IMR-90 (cell line): ENCODE data around the gene TTC39A. TPM values are rescaled to one million over a fixed set of nuclear protein-coding genes. Genes with fewer than 3 reads are reported as not detected.

Experiments used
- ATAC-seq: fragments of 200-7000 bp; cut with Tn5 transposase; 2 replicates; pipeline ENCODE4 v1.9.1; 2020; ENCODE audit warnings: low read depth, mild to moderate bottlenecking, moderate library complexity
- BruUV-seq: library from RNA; stranded (reverse); fragments of 400-500 nt; replicated peaks from 2 replicates; lab custom pipeline; 2021; lab: Mats Ljungman, UMichigan
- CTCF ChIA-PET: fragments of 300-600 bp; formaldehyde crosslinking; extraction: SDS; loops from one replicate; lab custom pipeline; 2021; ENCODE audit warnings: antibody characterized with exemption; lab: Yijun Ruan, JAX
- POLR2A ChIA-PET: fragments of 300-600 bp; sonication (Branson Sonifier 250); formaldehyde crosslinking; loops from one replicate; lab custom pipeline; 2022; ENCODE audit warnings: antibody characterized with exemption; ENCODE audit not compliant: unreplicated experiment; lab: Charles Lee
- DNase-seq: peaks from one replicate; pipeline ENCODE4 v3.0.0; 2013
- H2AFZ ChIP-seq: replicated peaks from 2 replicates; pipeline ENCODE3; 2013; ENCODE audit warnings: low read length, mild to moderate bottlenecking; ENCODE audit not compliant: poor library complexity
- H2AK5ac ChIP-seq: 2 replicates; pipeline ENCODE4 v1.6.1; 2013; ENCODE audit warnings: low read depth, low read length, inconsistent platforms
- H2AK9ac ChIP-seq: replicated peaks from 2 replicates; pipeline ENCODE3; 2013; ENCODE audit warnings: mild to moderate bottlenecking, low read depth, low read length, moderate library complexity; ENCODE audit not compliant: poor library complexity
- H2BK120ac ChIP-seq: 2 replicates; pipeline ENCODE4 v1.6.1; 2013; ENCODE audit warnings: low read depth, low read length, inconsistent platforms
- H2BK15ac ChIP-seq: 3 replicates; pipeline ENCODE4 v1.6.1; 2013; ENCODE audit warnings: low read depth, low read length, inconsistent platforms
- H2BK20ac ChIP-seq: 2 replicates; pipeline ENCODE4 v1.6.1; 2013; ENCODE audit warnings: low read depth, mild to moderate bottlenecking, inconsistent platforms, low read length, moderate library complexity
- H2BK5ac ChIP-seq: 2 replicates; pipeline ENCODE4 v1.6.1; 2013; ENCODE audit warnings: mild to moderate bottlenecking, low read depth, low read length, inconsistent platforms; ENCODE audit not compliant: poor library complexity, severe bottlenecking
- H3K14ac ChIP-seq: replicated peaks from 2 replicates; pipeline ENCODE4 v1.6.1; 2013; ENCODE audit warnings: low read depth, low read length, inconsistent platforms
- H3K18ac ChIP-seq: 2 replicates; pipeline ENCODE4 v1.6.1; 2013; ENCODE audit warnings: low read depth, low read length, control low read depth
- H3K23ac ChIP-seq: 2 replicates; pipeline ENCODE4 v1.6.1; 2013; ENCODE audit warnings: low read depth, low read length, inconsistent platforms
- H3K27ac ChIP-seq: 2 replicates; pipeline ENCODE4 v1.5.1; 2013; ENCODE audit warnings: mild to moderate bottlenecking, control low read depth, low read length; ENCODE audit not compliant: insufficient read depth
- H3K27me3 ChIP-seq: 2 replicates; pipeline ENCODE4 v1.6.1; 2013; ENCODE audit warnings: low read length; ENCODE audit not compliant: control insufficient read depth, insufficient read depth
- H3K36me3 ChIP-seq: 2 replicates; pipeline ENCODE4 v1.6.1; 2013; ENCODE audit warnings: low read length, mixed read lengths; ENCODE audit not compliant: control insufficient read depth, insufficient read depth
- H3K4ac ChIP-seq: 2 replicates; pipeline ENCODE4 v1.6.1; 2013; ENCODE audit warnings: low read depth, low read length, inconsistent platforms
- H3K4me1 ChIP-seq: 2 replicates; pipeline ENCODE4 v1.6.1; 2013; ENCODE audit warnings: low read length, mixed read lengths; ENCODE audit not compliant: control insufficient read depth, insufficient read depth
- H3K4me2 ChIP-seq: 2 replicates; pipeline ENCODE4 v1.6.1; 2013; ENCODE audit warnings: low read depth, mild to moderate bottlenecking, control low read depth, low read length, moderate library complexity
- H3K4me3 ChIP-seq: 2 replicates; pipeline ENCODE4 v1.5.1; 2013; ENCODE audit warnings: low read depth, mild to moderate bottlenecking, control low read depth, low read length, moderate library complexity; ENCODE audit not compliant: insufficient read depth
- H3K56ac ChIP-seq: 2 replicates; pipeline ENCODE4 v1.6.1; 2013; ENCODE audit warnings: low read length, inconsistent platforms; ENCODE audit not compliant: insufficient read depth; ENCODE audit errors: extremely low read depth
- H3K79me1 ChIP-seq, 2 experiments: 2 replicates each; pipeline ENCODE4 v1.6.1; 2013; ENCODE audit warnings: low read length in 2 of 2, inconsistent platforms in 1 of 2, low read depth in 1 of 2
- H3K9ac ChIP-seq: 2 replicates; pipeline ENCODE4 v1.6.1; 2013; ENCODE audit warnings: low read depth, low read length, control low read depth
- H3K9me1 ChIP-seq: 2 replicates; pipeline ENCODE4 v1.6.1; 2013; ENCODE audit warnings: low read length, inconsistent platforms; ENCODE audit not compliant: insufficient read depth
- H3K9me3 ChIP-seq: 2 replicates; pipeline ENCODE4 v1.6.1; 2013; ENCODE audit warnings: low read length; ENCODE audit not compliant: control insufficient read depth, insufficient read depth
- H4K20me1 ChIP-seq: 2 replicates; pipeline ENCODE4 v1.6.1; 2013; ENCODE audit warnings: low read length, inconsistent platforms; ENCODE audit not compliant: insufficient read depth
- H4K5ac ChIP-seq: 2 replicates; pipeline ENCODE4 v1.6.1; 2013; ENCODE audit warnings: mild to moderate bottlenecking, low read depth, low read length, control low read depth
- H4K8ac ChIP-seq, 2 experiments: 2 replicates each; pipeline ENCODE4 v1.6.1; 2013; ENCODE audit warnings: low read depth in 2 of 2, low read length in 2 of 2, control low read depth in 1 of 2, inconsistent platforms in 1 of 2
- H4K91ac ChIP-seq: 2 replicates; pipeline ENCODE4 v1.6.1; 2013; ENCODE audit warnings: low read depth, low read length, inconsistent platforms; ENCODE audit not compliant: insufficient read depth
- BHLHE40 ChIP-seq: fragments of 150-350 bp; IDR thresholded peaks from 2 replicates; pipeline ENCODE4 v1.6.1; 2016; ENCODE audit warnings: mild to moderate bottlenecking, low read depth, low read length
- ELK1 ChIP-seq: fragments of 150-350 bp; IDR thresholded peaks from 2 replicates; pipeline ENCODE4 v1.6.1; 2016; ENCODE audit warnings: low read depth, mild to moderate bottlenecking, low read length, moderate library complexity, borderline replicate concordance
- FOS ChIP-seq: fragments of 150-350 bp; IDR thresholded peaks from 2 replicates; pipeline ENCODE4 v1.6.1; 2016; ENCODE audit warnings: low read depth, low read length
- MAFK ChIP-seq: IDR thresholded peaks from 2 replicates; pipeline ENCODE4 v1.6.1; 2012; ENCODE audit warnings: low read depth, low read length, improper control_type of control experiment
- MXI1 ChIP-seq: IDR thresholded peaks from 2 replicates; pipeline ENCODE4 v1.6.1; 2012; ENCODE audit warnings: low read depth, mild to moderate bottlenecking, low read length, moderate library complexity, borderline replicate concordance
- RAD21 ChIP-seq: IDR thresholded peaks from 2 replicates; pipeline ENCODE4 v1.6.1; 2012; ENCODE audit warnings: low read length, improper control_type of control experiment
- RCOR1 ChIP-seq: IDR thresholded peaks from 2 replicates; pipeline ENCODE4 v1.6.1; 2012; ENCODE audit warnings: mild to moderate bottlenecking, low read length, improper control_type of control experiment; ENCODE audit not compliant: insufficient replicate concordance
- RFX5 ChIP-seq: IDR thresholded peaks from 2 replicates; pipeline ENCODE4 v1.8.0; 2012; ENCODE audit warnings: low read depth, mild to moderate bottlenecking, low read length, moderate library complexity
- WGBS, 2 experiments: methylation state at CpG; one replicate each; pipeline versions ENCODE4 v1.1.5 to v1.1.7; 2013; ENCODE audit warnings: missing lambda C conversion rate in 2 of 2; ENCODE audit not compliant: insufficient read length in 1 of 2; ENCODE audit errors: extremely low coverage in 2 of 2; 5-methylcytosine and 5-hydroxymethylcytosine counted together
- dilution Hi-C: fragments of 300-500 bp; cut with HindIII; formaldehyde crosslinking; loops from one replicate; pipeline ENCODE4 v1.14.3; 2018; ENCODE audit warnings: low sequenced_read_pairs; ENCODE audit not compliant: unreplicated experiment
- in situ Hi-C: fragments of 300-500 bp; cut with MboI; formaldehyde crosslinking; loops from 3 replicates; pipeline ENCODE4 v1.14.3; 2019; ENCODE audit warnings: low sequenced_read_pairs, inconsistent platforms, mixed read lengths
- intact Hi-C: fragments of 100-400 bp; cut with micrococcal nuclease; formaldehyde crosslinking; loops from 2 replicates; pipeline ENCODE4 v1.10.0; 2022
- polyA plus RNA-seq, 3 experiments: library from polyadenylated mRNA; depleted of rRNA; stranded (reverse); fragments of >200 nt; gene quantifications; 2 replicates each; pipeline ENCODE4 v1.2.3, GENCODE V29; 2012; ENCODE audit warnings: low replicate concordance in 1 of 3
- total RNA-seq: library from RNA; depleted of rRNA; stranded (reverse); fragments of >200 nt; gene quantifications from 2 replicates; pipeline ENCODE4 v1.2.3, GENCODE V29; 2012
- TF ChIP-seq, protein P1 (sequence below): conservative IDR thresholded peaks from 2 replicates; pipeline ENCODE4 v1.5.1; 2012; ENCODE audit warnings: mild to moderate bottlenecking, low read depth, low read length, improper control_type of control experiment

The TTC39A gene
- total and polyA plus RNA-seq, 2 of the 4 experiments (the other 2 are of a cell fraction), result 0.62 to 0.72 TPM

- no peak overlapping the region for H2AFZ ChIP-seq
- H3K23ac ChIP-seq, result no peak overlapping the region
- H3K79me1 ChIP-seq, result peaks cover 36 to 74% of the 10 kb centered on the region in 2 experiments
- no peak overlapping the region for H3K56ac ChIP-seq
- H3K18ac ChIP-seq, result no peak overlapping the region
- ATAC-seq, result peak; percentile 85
- H2AK5ac ChIP-seq, result 0 out of 2 replicates have a peak overlapping the region, but pooled peaks have one; percentile 45
- no peak overlapping the region for H3K9ac ChIP-seq
- peaks cover 17% of the 10 kb centered on the region for H3K4me1 ChIP-seq
- H3K27me3 ChIP-seq, result no peaks in the 10 kb centered on the region
- H3K27ac ChIP-seq, result no peak overlapping the region
- H4K5ac ChIP-seq, result no peak overlapping the region
- H4K91ac ChIP-seq, result no peak overlapping the region
- in situ Hi-C loops, result no loop called here
- H3K4ac ChIP-seq, result no peak overlapping the region
- peaks cover 59% of the 10 kb centered on the region for H4K20me1 ChIP-seq
- H3K9me1 ChIP-seq, result peaks cover 16% of the 10 kb centered on the region
- ChIA-PET POLR2A (no interaction called here), CTCF (interaction anchor here (0.8 kb wide), 1 partner anchor 16 kb away, joined by 3 read pairs; no protein-coding TSS in a partner anchor)
- no peak overlapping the region for H2AK9ac ChIP-seq
- dilution Hi-C loops, result no loop called here
- no peak overlapping the region; a peak in 1 of 4 replicates for H4K8ac ChIP-seq
- no peaks in the 10 kb centered on the region for H3K9me3 ChIP-seq
- no peak overlapping the region for H3K4me3 ChIP-seq
- H2BK5ac ChIP-seq, result peak overlapping the region; percentile 47
- peak; percentile 96 for DNase-seq
- TF ChIP-seq RFX5 (no peak), ELK1 (no peak), MAFK (peak; percentile 82), FOS (0 out of 2 replicates have a peak, but pooled peaks have one; percentile 11), MXI1 (no peak), BHLHE40 (no peak), RCOR1 (no peak), RAD21 (no peak)
- TF ChIP-seq, protein P1, sequence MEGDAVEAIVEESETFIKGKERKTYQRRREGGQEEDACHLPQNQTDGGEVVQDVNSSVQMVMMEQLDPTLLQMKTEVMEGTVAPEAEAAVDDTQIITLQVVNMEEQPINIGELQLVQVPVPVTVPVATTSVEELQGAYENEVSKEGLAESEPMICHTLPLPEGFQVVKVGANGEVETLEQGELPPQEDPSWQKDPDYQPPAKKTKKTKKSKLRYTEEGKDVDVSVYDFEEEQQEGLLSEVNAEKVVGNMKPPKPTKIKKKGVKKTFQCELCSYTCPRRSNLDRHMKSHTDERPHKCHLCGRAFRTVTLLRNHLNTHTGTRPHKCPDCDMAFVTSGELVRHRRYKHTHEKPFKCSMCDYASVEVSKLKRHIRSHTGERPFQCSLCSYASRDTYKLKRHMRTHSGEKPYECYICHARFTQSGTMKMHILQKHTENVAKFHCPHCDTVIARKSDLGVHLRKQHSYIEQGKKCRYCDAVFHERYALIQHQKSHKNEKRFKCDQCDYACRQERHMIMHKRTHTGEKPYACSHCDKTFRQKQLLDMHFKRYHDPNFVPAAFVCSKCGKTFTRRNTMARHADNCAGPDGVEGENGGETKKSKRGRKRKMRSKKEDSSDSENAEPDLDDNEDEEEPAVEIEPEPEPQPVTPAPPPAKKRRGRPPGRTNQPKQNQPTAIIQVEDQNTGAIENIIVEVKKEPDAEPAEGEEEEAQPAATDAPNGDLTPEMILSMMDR, result no peak
- 6% methylated on average over 2 of the region's 3 CpGs; no CpG with 5 or more reads in 1 of the 2 experiments for WGBS, 2 experiments
- intact Hi-C loops, result loop anchor here (10.0 kb wide), 1 partner anchor 160 kb away; no protein-coding TSS in a partner anchor
- no peak overlapping the region for H2BK15ac ChIP-seq
- no peak overlapping the region for H3K14ac ChIP-seq
- no peaks in the 10 kb centered on the region; the same call in 1 of the 2 replicates for H3K36me3 ChIP-seq
- no peak overlapping the region for H2BK20ac ChIP-seq
- no peak overlapping the region for H2BK120ac ChIP-seq
- peak overlapping the region; percentile 42; the same call in 1 of the 2 replicates for H3K4me2 ChIP-seq
- BruUV-seq, result no TSS peak
Measured at GRCh38 chr1:51264451-51264850, 65.9 kb downstream of the TTC39A start.
